GM12892 (cell line): Measurements from ENCODE around the gene PML. TPM values are rescaled to one million over a fixed set of nuclear protein-coding genes. Genes with fewer than 3 reads are reported as not detected.
A peak's percentile ranks its signal among the peaks of the same experiment; 100 is the strongest.

Experiments used
- DNase-seq: peaks from one replicate; pipeline ENCODE4 v3.0.0; 2011; ENCODE audit not compliant: insufficient read length
- FAIRE-seq: peaks from 2 replicates; lab custom pipeline; 2011; peaks lifted over from hg19 to GRCh38; lab: Jason Lieb, UNC
- POLR2A ChIP-seq: IDR thresholded peaks from 2 replicates; pipeline ENCODE4 v1.6.1; 2011; ENCODE audit warnings: low read depth, low read length, control low read depth
- POLR2AphosphoS5 ChIP-seq: IDR thresholded peaks from 2 replicates; pipeline ENCODE4 v1.6.1; 2011; ENCODE audit warnings: low read depth, low read length, control low read depth
- TAF1 ChIP-seq: IDR thresholded peaks from 2 replicates; pipeline ENCODE4 v1.6.1; 2011; ENCODE audit warnings: low read depth, mild to moderate bottlenecking, control low read depth, low read length, borderline replicate concordance
- polyA plus RNA-seq: library from polyadenylated mRNA; unstranded; fragments of >200 nt; gene quantifications from one replicate; pipeline ENCODE4 v1.2.1, GENCODE V29; 2012; ENCODE audit warnings: missing spikeins, inconsistent platforms; ENCODE audit not compliant: missing spikeins

The PML gene
- polyA plus RNA-seq, result 23.5 TPM

GRCh38 chr15:73994413-73994883 lies at the start of gene PML:
PML (plus strand) TSS chr15:73994716; CDS start chr15:73994813, 97 bp downstream.
- peak; percentile 97 for FAIRE-seq
- peak; percentile 92 for DNase-seq
- no peak; the same call in 1 of the 2 replicates for TF ChIP-seq POLR2AphosphoS5
- peak; percentile 66; the same call in 1 of the 2 replicates for TF ChIP-seq POLR2A
- 0 out of 2 replicates have a peak, but pooled peaks have one; percentile 42 for TF ChIP-seq TAF1

GRCh38 chr15:73945130-73945508 lies 49.4 kb upstream of the PML start:
- TF ChIP-seq TAF1 (no peak), POLR2AphosphoS5 (no peak), POLR2A (no peak)
- FAIRE-seq (no peak), DNase-seq (no peak)

- no peak for TF ChIP-seq TAF1
- TF ChIP-seq POLR2A, result no peak
- no peak for TF ChIP-seq POLR2AphosphoS5
- FAIRE-seq, result no peak
- DNase-seq, result no peak
Measured at GRCh38 chr15:73946046-73946721, 48.3 kb upstream of the PML start.

GRCh38 chr15:73946795-73947370 lies 47.6 kb upstream of the PML start:
- no peak for TF ChIP-seq POLR2A
- no peak for TF ChIP-seq POLR2AphosphoS5
- no peak for TF ChIP-seq TAF1
- FAIRE-seq (no peak), DNase-seq (no peak)

- FAIRE-seq, result no peak
- no peak for DNase-seq
- TF ChIP-seq POLR2AphosphoS5 (no peak), POLR2A (no peak), TAF1 (no peak)
Measured at GRCh38 chr15:73947651-73948050, 46.9 kb upstream of the PML start.

- TF ChIP-seq POLR2A (no peak), POLR2AphosphoS5 (no peak), TAF1 (no peak)
- no peak for DNase-seq
- FAIRE-seq, result no peak
Measured at GRCh38 chr15:73948396-73948795, 46.1 kb upstream of the PML start.

- FAIRE-seq (no peak), DNase-seq (no peak)
- TF ChIP-seq POLR2A (no peak), TAF1 (no peak), POLR2AphosphoS5 (no peak)
Measured at GRCh38 chr15:73948982-73949381, 45.5 kb upstream of the PML start.

- no peak for TF ChIP-seq POLR2AphosphoS5
- no peak for FAIRE-seq
- DNase-seq, result no peak
Measured at GRCh38 chr15:73949496-73949895, 45.0 kb upstream of the PML start.

- no peak for FAIRE-seq
- DNase-seq, result no peak
- TF ChIP-seq TAF1, result no peak
- TF ChIP-seq POLR2A, result no peak
- TF ChIP-seq POLR2AphosphoS5, result no peak
Measured at GRCh38 chr15:73950479-73950830, 44.1 kb upstream of the PML start.

- no peak for TF ChIP-seq POLR2AphosphoS5
- no peak for TF ChIP-seq TAF1
- TF ChIP-seq POLR2A, result no peak
- FAIRE-seq, result no peak
Measured at GRCh38 chr15:73950831-73951561, 43.5 kb upstream of the PML start.

GRCh38 chr15:73951601-73952000 lies 42.9 kb upstream of the PML start:
- no peak for FAIRE-seq
- TF ChIP-seq TAF1, result no peak
- TF ChIP-seq POLR2A, result no peak
- TF ChIP-seq POLR2AphosphoS5, result no peak
- DNase-seq, result no peak

More at GRCh38 chr15:73950831-73951561, 43.5 kb upstream of the PML start:
- peak; percentile 78 for DNase-seq

- FAIRE-seq (no peak), DNase-seq (no peak)
- TF ChIP-seq POLR2A, result no peak
- TF ChIP-seq TAF1, result no peak
- TF ChIP-seq POLR2AphosphoS5, result no peak
Measured at GRCh38 chr15:73952171-73952912, 42.2 kb upstream of the PML start.
